GM19455 (cell line): ENCODE data around the gene AP2A1.

ENCODE experiments used
- ATAC-seq: cut with Tn5 transposase; IDR thresholded peaks from one replicate; pipeline ENCODE4 v1.9.1; 2021; ENCODE audit not compliant: unreplicated experiment

The AP2A1 gene

GRCh38 chr19:49854378-49855263 lies 87.8 kb downstream of the AP2A1 start:
- ATAC-seq = no peak

- ATAC-seq = no peak
Observed at GRCh38 chr19:49855277-49855675, 88.5 kb downstream of the AP2A1 start.

DNA sequence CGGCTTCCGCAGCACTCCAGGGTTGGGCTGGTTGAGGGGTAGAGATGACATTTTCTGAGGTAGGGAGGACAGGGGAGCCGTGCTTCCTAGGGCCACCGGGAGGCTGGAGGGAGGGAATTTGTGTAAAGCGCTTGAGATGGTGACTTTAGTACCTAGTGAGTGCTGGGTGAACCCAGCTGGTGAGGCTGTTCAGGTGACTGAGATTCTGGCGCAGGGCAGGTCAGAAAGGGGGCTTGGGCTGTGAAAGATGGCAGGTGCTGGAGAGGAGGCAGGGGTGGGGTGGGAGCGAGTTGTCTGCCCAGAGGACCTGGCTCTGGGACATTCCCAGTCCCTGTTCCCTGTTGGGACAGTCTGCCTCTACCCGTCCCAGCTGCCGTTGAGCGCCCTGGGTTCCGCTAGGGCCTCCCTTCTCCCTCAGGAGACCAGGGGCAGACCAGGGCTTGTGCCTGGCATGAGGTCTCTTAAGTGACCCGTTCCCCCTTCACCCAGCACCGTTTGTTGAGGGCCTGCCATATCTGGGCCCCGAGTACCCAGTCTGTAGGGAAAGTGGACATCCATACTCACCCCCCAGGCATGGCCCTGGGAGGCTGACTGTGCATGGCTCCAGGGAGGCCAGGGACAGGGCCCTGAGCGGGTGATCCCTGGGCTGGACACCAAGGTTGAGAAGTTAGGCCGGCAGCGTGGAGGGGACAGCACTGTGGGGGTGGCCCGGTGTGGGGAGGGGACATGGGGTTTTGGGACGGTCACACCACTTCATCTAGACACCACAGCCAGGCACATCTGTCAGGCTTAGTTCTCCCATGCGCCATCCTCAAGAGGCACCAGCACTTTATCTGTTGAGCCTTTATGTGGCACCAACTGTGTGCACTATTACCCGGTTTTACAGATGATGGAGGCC lies 89.1 kb downstream of the AP2A1 start:
- no peak for ATAC-seq

DNA sequence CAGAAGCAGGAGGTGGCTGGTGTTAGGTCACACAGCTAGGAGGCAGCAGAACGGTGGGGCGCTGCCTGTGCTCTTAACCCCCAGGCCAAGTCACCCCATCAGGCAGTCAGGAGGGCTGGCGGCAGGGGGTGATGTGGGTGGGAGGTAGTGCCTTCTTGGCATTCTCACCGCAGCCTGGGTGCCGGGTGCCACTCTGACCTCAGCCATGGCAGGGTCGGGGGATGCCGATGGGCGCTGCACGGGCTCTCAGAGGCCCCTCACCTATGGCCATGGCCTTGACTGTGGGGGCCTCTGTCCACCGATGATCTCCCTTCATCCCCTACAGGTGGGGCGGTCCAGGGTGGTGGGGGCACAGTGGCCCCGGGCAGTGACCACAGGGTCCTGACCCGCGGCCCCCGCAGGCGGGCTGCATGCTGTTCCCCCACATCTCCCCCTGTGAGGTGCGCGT lies 89.8 kb downstream of the AP2A1 start:
- ATAC-seq = no peak
